ENCODE results near the gene POLA1.
"Not testable (repeated sequence)": the region's sequence is repeated elsewhere in the genome, so short reads cannot be mapped to it uniquely, and the experiment has no call there.

Gene POLA1

GRCh38 chrX:24693453-24694202 lies at the start of gene POLA1:
Gene POLA1 (plus strand): TSS chrX:24693918. CDS start chrX:24693962, 44 bp downstream.
- peak; percentile 93 for DNase-seq

GRCh38 chrX:24646006-24646405 lies 47.7 kb upstream of the POLA1 start:
- DNase-seq, result no peak

GRCh38 chrX:24646745-24647182 lies 47.0 kb upstream of the POLA1 start:
- DNase-seq, result peak; percentile 20

GRCh38 chrX:24647257-24648058 lies 46.3 kb upstream of the POLA1 start, which contains the start of gene PCYT1B:
Gene PCYT1B (minus strand): TSS chrX:24647347. CDS start chrX:24647105, 242 bp downstream.
- DNase-seq, result peak; percentile 85

- peak; percentile 2 for DNase-seq
These were observed 45.2 kb upstream of the POLA1 start for GRCh38 chrX:24648495-24648894.

GRCh38 chrX:24651783-24652182 lies 41.9 kb upstream of the POLA1 start:
- no peak for DNase-seq

- DNase-seq, result not testable (repeated sequence)
These were observed 38.0 kb upstream of the POLA1 start for GRCh38 chrX:24655679-24656078.

GRCh38 chrX:24657671-24658386 lies 35.9 kb upstream of the POLA1 start:
- DNase-seq, result peak; percentile 30

- no peak for DNase-seq
These were observed 35.3 kb upstream of the POLA1 start for GRCh38 chrX:24658421-24658820.

GRCh38 chrX:24659106-24659505 lies 34.6 kb upstream of the POLA1 start:
- DNase-seq, result no peak

GRCh38 chrX:24659646-24660045 lies 34.1 kb upstream of the POLA1 start:
- DNase-seq, result no peak

- DNase-seq, result no peak
These were observed 32.4 kb upstream of the POLA1 start for GRCh38 chrX:24661292-24661691.

- no peak for DNase-seq
These were observed 31.4 kb upstream of the POLA1 start for GRCh38 chrX:24662352-24662751.

GRCh38 chrX:24668111-24668510 lies 25.6 kb upstream of the POLA1 start:
- no peak for DNase-seq

- DNase-seq, result no peak
These were observed 21.0 kb upstream of the POLA1 start for GRCh38 chrX:24672701-24673190.

- no peak for DNase-seq
These were observed 20.3 kb upstream of the POLA1 start for GRCh38 chrX:24673424-24673823.

- no peak for DNase-seq
These were observed 17.2 kb upstream of the POLA1 start for GRCh38 chrX:24676403-24677024.

- no peak for DNase-seq
These were observed 10.8 kb upstream of the POLA1 start for GRCh38 chrX:24682739-24683432.

- DNase-seq, result no peak
These were observed 9.7 kb upstream of the POLA1 start for GRCh38 chrX:24684048-24684447.

- DNase-seq, result no peak
These were observed 1.4 kb upstream of the POLA1 start for GRCh38 chrX:24692305-24692704.

GRCh38 chrX:24694825-24695224 lies 1.1 kb downstream of the POLA1 start:
- DNase-seq, result no peak

- no peak for DNase-seq
These were observed 2.6 kb downstream of the POLA1 start for GRCh38 chrX:24696294-24696693.

Data from NCI-H1105 (cell line).